SKM-1 treated with dmso at 0.1 percent for 144 hours (cell line): ENCODE measurements around the gene P4HB.

Experiments used
- DNase-seq: peaks from one replicate; lab custom pipeline; 2025; ENCODE audit not compliant: unreplicated experiment; lab: John Stamatoyannopoulos, UW

Gene P4HB

GRCh38 chr17:81869221-81870130 lies 9.1 kb upstream of the P4HB start:
- no peak for DNase-seq

GRCh38 chr17:81868674-81869220 lies 8.4 kb upstream of the P4HB start:
- DNase-seq: no peak

- no peak for DNase-seq
These were observed 7.8 kb upstream of the P4HB start for GRCh38 chr17:81867991-81868673.

- no peak for DNase-seq
These were observed 7.0 kb upstream of the P4HB start for GRCh38 chr17:81867170-81867990.

GRCh38 chr17:81866440-81867169 lies 6.3 kb upstream of the P4HB start:
- DNase-seq: no peak

GRCh38 chr17:81865733-81866439 lies 5.6 kb upstream of the P4HB start:
- no peak for DNase-seq

GRCh38 chr17:81865358-81865732 lies 5.0 kb upstream of the P4HB start:
- DNase-seq: no peak

- DNase-seq: no peak
These were observed 3.8 kb upstream of the P4HB start for GRCh38 chr17:81863833-81864768.

GRCh38 chr17:81863123-81863675 lies 2.9 kb upstream of the P4HB start:
- DNase-seq: no peak

GRCh38 chr17:81860756-81861568 lies 627 bp upstream of the P4HB start:
- DNase-seq: peak; percentile 100

- DNase-seq: no peak
These were observed 1.1 kb downstream of the P4HB start for GRCh38 chr17:81858967-81859905.

- no peak for DNase-seq
These were observed 2.0 kb downstream of the P4HB start for GRCh38 chr17:81858170-81858966.

- DNase-seq: no peak
These were observed 5.2 kb downstream of the P4HB start for GRCh38 chr17:81854974-81855774.

GRCh38 chr17:81852237-81852636 lies 8.1 kb downstream of the P4HB start:
- DNase-seq: no peak

GRCh38 chr17:81851423-81851822 lies 8.9 kb downstream of the P4HB start:
- no peak for DNase-seq
